Prostate gland (tissue), 2 donors: ENCODE measurements around the gene SLC25A23.

Experiments
- POLR2A ChIP-seq: fragments of 450-650 bp; IDR thresholded peaks from one replicate; pipeline ENCODE4 v1.6.1; 2016; ENCODE audit warnings: antibody characterized with exemption, mild to moderate bottlenecking
- TF ChIP-seq, protein P1 (sequence below), 4 experiments: fragments of 200-600 bp in 2 of 4; fragments of 450-650 bp in 2 of 4; sonication (generic) in 2 of 4; IDR thresholded peaks; 1 replicate in 3 of 4; 2 replicates in 1 of 4; pipeline ENCODE4 v1.5.1; 2016 to 2019; ENCODE audit warnings: antibody characterized with exemption in 4 of 4, mild to moderate bottlenecking in 2 of 4, moderate library complexity in 2 of 4

GRCh38 chr19:6394831-6395230 is 64.8 kb downstream of the SLC25A23 start:
- TF ChIP-seq, protein P1, sequence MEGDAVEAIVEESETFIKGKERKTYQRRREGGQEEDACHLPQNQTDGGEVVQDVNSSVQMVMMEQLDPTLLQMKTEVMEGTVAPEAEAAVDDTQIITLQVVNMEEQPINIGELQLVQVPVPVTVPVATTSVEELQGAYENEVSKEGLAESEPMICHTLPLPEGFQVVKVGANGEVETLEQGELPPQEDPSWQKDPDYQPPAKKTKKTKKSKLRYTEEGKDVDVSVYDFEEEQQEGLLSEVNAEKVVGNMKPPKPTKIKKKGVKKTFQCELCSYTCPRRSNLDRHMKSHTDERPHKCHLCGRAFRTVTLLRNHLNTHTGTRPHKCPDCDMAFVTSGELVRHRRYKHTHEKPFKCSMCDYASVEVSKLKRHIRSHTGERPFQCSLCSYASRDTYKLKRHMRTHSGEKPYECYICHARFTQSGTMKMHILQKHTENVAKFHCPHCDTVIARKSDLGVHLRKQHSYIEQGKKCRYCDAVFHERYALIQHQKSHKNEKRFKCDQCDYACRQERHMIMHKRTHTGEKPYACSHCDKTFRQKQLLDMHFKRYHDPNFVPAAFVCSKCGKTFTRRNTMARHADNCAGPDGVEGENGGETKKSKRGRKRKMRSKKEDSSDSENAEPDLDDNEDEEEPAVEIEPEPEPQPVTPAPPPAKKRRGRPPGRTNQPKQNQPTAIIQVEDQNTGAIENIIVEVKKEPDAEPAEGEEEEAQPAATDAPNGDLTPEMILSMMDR (IDR thresholded peaks at IDR 0.05) = no peak
- TF ChIP-seq POLR2A = no peak
